Liver (tissue), 9 donors: ENCODE measurements around the gene SPECC1. TPM values are rescaled to one million over a fixed set of nuclear protein-coding genes. Genes with fewer than 3 reads are reported as not detected.

Source experiments
- DNase-seq: peaks from one replicate; pipeline ENCODE4 v3.0.0-alpha.2; 2017; ENCODE audit warnings: low spot score
- H3K27ac ChIP-seq, 2 donors: one replicate each; pipeline ENCODE4 v1.7.0; 2013; ENCODE audit warnings: inconsistent platforms in 2 of 2, low read length in 2 of 2, control low read depth in 1 of 2, low read depth in 1 of 2, mild to moderate bottlenecking in 1 of 2
- H3K27me3 ChIP-seq, 4 donors: one replicate each; pipeline versions ENCODE4 v1.6.1 to v1.7.0; 2013; ENCODE audit warnings: low read length in 3 of 4, inconsistent platforms in 1 of 4, mild to moderate bottlenecking in 1 of 4, moderate library complexity in 1 of 4; ENCODE audit not compliant: control insufficient read depth in 4 of 4, insufficient read depth in 4 of 4
- H3K36me3 ChIP-seq, 4 donors: one replicate each; pipeline versions ENCODE4 v1.6.1 to v1.7.0; 2013; ENCODE audit warnings: low read length in 3 of 4, mild to moderate bottlenecking in 3 of 4, low read depth in 1 of 4, moderate library complexity in 1 of 4; ENCODE audit not compliant: control insufficient read depth in 4 of 4, insufficient read depth in 3 of 4
- H3K4me1 ChIP-seq, 4 donors: one replicate each; pipeline versions ENCODE4 v1.6.1 to v1.7.0; 2013; ENCODE audit warnings: low read length in 3 of 4, mild to moderate bottlenecking in 3 of 4, moderate library complexity in 1 of 4; ENCODE audit not compliant: control insufficient read depth in 4 of 4, insufficient read depth in 4 of 4
- H3K4me3 ChIP-seq, 3 donors: one replicate each; pipeline versions ENCODE4 v1.6.1 to v1.7.0; 2013; ENCODE audit warnings: low read length in 3 of 3, control low read depth in 1 of 3, low read depth in 1 of 3, mild to moderate bottlenecking in 1 of 3
- H3K9ac ChIP-seq, 2 donors: one replicate each; pipeline ENCODE4 v1.7.0; 2013; ENCODE audit warnings: low read length in 2 of 2, mild to moderate bottlenecking in 2 of 2, moderate library complexity in 2 of 2, control low read depth in 1 of 2, low read depth in 1 of 2
- H3K9me3 ChIP-seq, 4 donors: one replicate each; pipeline versions ENCODE4 v1.6.1 to v1.7.0; 2013; ENCODE audit warnings: low read length in 3 of 4; ENCODE audit not compliant: control insufficient read depth in 4 of 4
- EGR1 ChIP-seq, 2 donors: IDR thresholded peaks; 2 replicates each; pipeline ENCODE4 v1.6.1; 2016 to 2018; ENCODE audit warnings: antibody characterized with exemption in 2 of 2, low read depth in 2 of 2
- FOXA1 ChIP-seq: IDR thresholded peaks from 2 replicates; pipeline ENCODE4 v1.6.1; 2016; ENCODE audit warnings: antibody characterized with exemption
- GABPA ChIP-seq, 2 donors: IDR thresholded peaks in 1 of 2; conservative IDR thresholded peaks in 1 of 2; 2 replicates each; pipeline ENCODE4 v1.6.1; 2016; ENCODE audit warnings: antibody characterized with exemption in 2 of 2, mild to moderate bottlenecking in 1 of 2, moderate library complexity in 1 of 2
- HNF4A ChIP-seq, 2 donors: conservative IDR thresholded peaks; 2 replicates each; pipeline ENCODE4 v1.6.1; 2016; ENCODE audit warnings: antibody characterized with exemption in 2 of 2, mild to moderate bottlenecking in 2 of 2
- JUND ChIP-seq, 2 donors: IDR thresholded peaks; 2 replicates each; pipeline ENCODE4 v1.6.1; 2016; ENCODE audit warnings: antibody characterized with exemption in 2 of 2
- MAX ChIP-seq: IDR thresholded peaks from 2 replicates; pipeline ENCODE4 v1.6.1; 2016; ENCODE audit warnings: antibody characterized with exemption
- RAD21 ChIP-seq, 2 donors: IDR thresholded peaks; 2 replicates each; pipeline ENCODE4 v1.6.1; 2016; ENCODE audit warnings: antibody characterized with exemption in 2 of 2, mild to moderate bottlenecking in 2 of 2
- REST ChIP-seq: IDR thresholded peaks from 2 replicates; pipeline ENCODE4 v1.6.1; 2016; ENCODE audit warnings: antibody characterized with exemption, mild to moderate bottlenecking
- RXRA ChIP-seq, 2 donors: IDR thresholded peaks; 2 replicates each; pipeline ENCODE4 v1.6.1; 2017 to 2018; ENCODE audit warnings: antibody characterized with exemption in 2 of 2, mild to moderate bottlenecking in 1 of 2
- SP1 ChIP-seq: IDR thresholded peaks from 2 replicates; pipeline ENCODE4 v1.6.1; 2018; ENCODE audit warnings: antibody characterized with exemption, mild to moderate bottlenecking
- YY1 ChIP-seq: IDR thresholded peaks from 2 replicates; pipeline ENCODE4 v1.6.1; 2016; ENCODE audit warnings: antibody characterized with exemption, mild to moderate bottlenecking
- ZBTB33 ChIP-seq: IDR thresholded peaks from 2 replicates; pipeline ENCODE4 v1.6.1; 2016; ENCODE audit warnings: antibody characterized with exemption
- WGBS: extraction: QIAGEN DNeasy Blood & Tissue Kit; methylation state at CpG from one replicate; pipeline ENCODE4 v1.1.7; 2013; 5-methylcytosine and 5-hydroxymethylcytosine counted together
- polyA plus RNA-seq, 2 donors: library from polyadenylated mRNA; stranded (reverse) in 1 of 2; unstranded in 1 of 2; fragments of 200-250 nt in 1 of 2; fragments of >200 nt in 1 of 2; fragmentation: Nextera tagmentation in 1 of 2; extraction: Ambion mirVana in 1 of 2; gene quantifications; one replicate each; pipeline versions ENCODE4 v1.2.1 to v1.2.3, GENCODE V29; 2013 to 2015
- total RNA-seq, 2 donors: library from RNA; depleted of rRNA; stranded (reverse); fragments of >200 nt; gene quantifications; one replicate each; pipeline ENCODE4 v1.2.3, GENCODE V29; 2014
- TF ChIP-seq, protein P1 (sequence below): IDR thresholded peaks from 2 replicates; pipeline ENCODE4 v1.6.1; 2016; ENCODE audit warnings: antibody characterized with exemption
- donor health status: healthy.
- donor health status: healthy.
- donor health status: healthy.
- donor health status: healthy.
- donor health status: healthy.

Gene SPECC1
- total and polyA plus RNA-seq, 4 donors = 0.36 to 70.3 (median 1.8) TPM

DNA sequence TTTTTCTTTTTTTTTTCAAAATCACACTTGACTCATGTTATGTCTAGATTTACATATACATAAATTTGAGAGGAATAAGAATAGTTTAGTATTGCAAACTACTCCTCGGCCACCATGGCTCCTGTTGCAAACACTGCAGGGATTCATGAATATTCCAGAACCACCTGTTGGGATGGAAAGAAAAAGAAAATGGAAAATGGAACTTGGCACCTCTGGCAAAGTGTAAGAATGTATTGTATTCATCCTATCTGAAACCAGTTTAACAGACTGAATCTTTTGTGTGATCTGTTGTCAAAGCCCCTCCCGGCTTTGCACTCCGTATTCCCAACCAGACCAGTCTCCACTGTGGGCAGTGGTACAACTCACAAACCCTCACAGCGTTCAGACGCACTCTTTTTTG lies 124.4 kb downstream of the SPECC1 start:
- H3K4me1 ChIP-seq = no peaks in the 10 kb centered on the region
- TF ChIP-seq RAD21 (IDR thresholded peaks at IDR 0.05) = no peak
- TF ChIP-seq, protein P1, sequence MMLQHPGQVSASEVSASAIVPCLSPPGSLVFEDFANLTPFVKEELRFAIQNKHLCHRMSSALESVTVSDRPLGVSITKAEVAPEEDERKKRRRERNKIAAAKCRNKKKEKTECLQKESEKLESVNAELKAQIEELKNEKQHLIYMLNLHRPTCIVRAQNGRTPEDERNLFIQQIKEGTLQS = no peak
- H3K27ac ChIP-seq = no peak overlapping the region
- H3K4me3 ChIP-seq = no peak overlapping the region
- no peaks in the 10 kb centered on the region for H3K36me3 ChIP-seq
- no peak overlapping the region for H3K9ac ChIP-seq
- DNase-seq = no peak
- H3K27me3 ChIP-seq = no peaks in the 10 kb centered on the region
- peaks cover 0 to 6% (median 0%) of the 10 kb centered on the region in 4 donors for H3K9me3 ChIP-seq
- 53% methylated on average over 5 of the region's 5 CpGs for WGBS

GRCh38 chr17:20141198-20141972 lies 132.2 kb downstream of the SPECC1 start:
- H3K27me3 ChIP-seq = peaks cover 0 to 6% (median 0%) of the 10 kb centered on the region in 4 donors
- 60% methylated on average over 10 of the region's 10 CpGs for WGBS
- H3K9me3 ChIP-seq = no peaks in the 10 kb centered on the region
- no peaks in the 10 kb centered on the region for H3K4me1 ChIP-seq
- TF ChIP-seq RAD21 (IDR thresholded peaks at IDR 0.05) (no peak), FOXA1 (no peak), HNF4A (conservative IDR thresholded peaks at IDR 0.05) (no peak), ZBTB33 (no peak), REST (no peak)
- no peak for DNase-seq
- no peak overlapping the region for H3K27ac ChIP-seq
- no peak overlapping the region for H3K4me3 ChIP-seq
- no peak overlapping the region for H3K9ac ChIP-seq
- H3K36me3 ChIP-seq = no peaks in the 10 kb centered on the region

- Histone ChIP-seq H3K4me3 (no peak overlapping the region), H3K9ac (no peak overlapping the region), H3K27me3 (peaks cover 0 to 6% (median 0%) of the 10 kb centered on the region in 4 donors), H3K27ac (no peak overlapping the region), H3K4me1 (no peaks in the 10 kb centered on the region), H3K9me3 (no peaks in the 10 kb centered on the region), H3K36me3 (no peaks in the 10 kb centered on the region)
- WGBS = 91% methylated on average over 6 of the region's 6 CpGs
- no peak for DNase-seq
- TF ChIP-seq, protein P1 = no peak
- TF ChIP-seq HNF4A (conservative IDR thresholded peaks at IDR 0.05) (no peak), JUND (IDR thresholded peaks at IDR 0.05) (no peak), GABPA (IDR thresholded peaks at IDR 0.05 in 1 of 2, conservative IDR thresholded peaks at IDR 0.05 in 1 of 2) (no peak), MAX (no peak), YY1 (no peak), SP1 (no peak), REST (no peak), RXRA (IDR thresholded peaks at IDR 0.05) (no peak), FOXA1 (no peak), EGR1 (IDR thresholded peaks at IDR 0.05; ENCODE audit: low read depth in 2 of 2) (no peak), RAD21 (IDR thresholded peaks at IDR 0.05) (no peak)
These were observed 133.1 kb downstream of the SPECC1 start for GRCh38 chr17:20142268-20142667.
